Natural killer cell treated with Interleukin-12 subunit alpha and Interleukin-12 subunit beta and Interleukin-15 and Interleukin-18, amount 100 ng/mL, for 72 hours (primary cell): ENCODE measurements around the gene FLVCR1. TPM values are rescaled to one million over a fixed set of nuclear protein-coding genes. Genes with fewer than 3 reads are reported as not detected.
A peak's percentile ranks its signal among the peaks of the same experiment; 100 is the strongest.
"Not testable (repeated sequence)": the region's sequence is repeated elsewhere in the genome, so short reads cannot be mapped to it uniquely, and the experiment has no call there.

ENCODE experiments used
- ATAC-seq, 2 donors: fragments of 150-1000 bp; cut with Tn5 transposase in 1 of 2; sonication (Bioruptor Pico), chemical (Tn5 transposase) in 1 of 2; 2 replicates each; pipeline ENCODE4 v1.10.0; 2021
- DNase-seq: peaks from one replicate; pipeline ENCODE4 v3.0.0; 2022; ENCODE audit warnings: low spot score
- H3K27ac Mint-ChIP-seq, 2 donors: 1 replicate in 1 of 2; 2 replicates in 1 of 2; pipeline ENCODE4 v1.8.0; 2022; ENCODE audit warnings: mixed read lengths in 2 of 2, mild to moderate bottlenecking in 1 of 2, moderate library complexity in 1 of 2
- H3K27me3 Mint-ChIP-seq, 2 donors: 1 replicate in 1 of 2; 2 replicates in 1 of 2; pipeline ENCODE4 v1.8.0; 2022; ENCODE audit warnings: mixed read lengths in 2 of 2
- H3K36me3 Mint-ChIP-seq: one replicate; pipeline ENCODE4 v1.8.0; 2022; ENCODE audit warnings: mixed read lengths
- H3K4me1 Mint-ChIP-seq, 2 donors: 1 replicate in 1 of 2; 2 replicates in 1 of 2; pipeline ENCODE4 v1.8.0; 2022; ENCODE audit warnings: low read depth in 2 of 2, mixed read lengths in 2 of 2, mild to moderate bottlenecking in 1 of 2
- H3K4me3 Mint-ChIP-seq: one replicate; pipeline ENCODE4 v1.8.0; 2022; ENCODE audit warnings: mixed read lengths
- H3K9me3 Mint-ChIP-seq: 2 replicates; pipeline ENCODE4 v1.8.0; 2022; ENCODE audit warnings: mixed read lengths
- total RNA-seq, 2 donors: library from RNA; stranded (reverse); gene quantifications; one replicate each; pipeline ENCODE4 v1.2.3, GENCODE V29; 2022

The FLVCR1 gene
- total RNA-seq, 2 donors from 2014 or later = 15.6 to 22.1 TPM

DNA sequence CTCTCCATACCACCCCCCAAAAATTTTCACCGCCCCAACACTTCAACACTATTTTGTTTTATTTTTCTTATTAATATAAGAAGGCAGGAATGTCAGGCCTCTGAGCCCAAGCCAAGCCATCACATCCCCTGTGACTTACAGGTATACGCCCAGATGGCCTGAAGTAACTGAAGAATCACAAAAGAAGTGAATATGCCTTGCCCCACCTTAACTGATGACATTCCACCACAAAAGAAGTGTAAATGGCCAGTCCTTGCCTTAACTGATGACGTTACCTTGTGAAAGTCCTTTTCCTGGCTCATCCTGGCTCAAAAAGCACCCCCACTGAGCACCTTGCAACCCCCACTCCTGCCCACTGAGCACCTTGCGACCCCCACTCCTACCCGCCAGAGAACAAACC lies 56.0 kb downstream of the FLVCR1 start:
- not testable (repeated sequence) for H3K9me3 Mint-ChIP-seq, ATAC-seq

DNA sequence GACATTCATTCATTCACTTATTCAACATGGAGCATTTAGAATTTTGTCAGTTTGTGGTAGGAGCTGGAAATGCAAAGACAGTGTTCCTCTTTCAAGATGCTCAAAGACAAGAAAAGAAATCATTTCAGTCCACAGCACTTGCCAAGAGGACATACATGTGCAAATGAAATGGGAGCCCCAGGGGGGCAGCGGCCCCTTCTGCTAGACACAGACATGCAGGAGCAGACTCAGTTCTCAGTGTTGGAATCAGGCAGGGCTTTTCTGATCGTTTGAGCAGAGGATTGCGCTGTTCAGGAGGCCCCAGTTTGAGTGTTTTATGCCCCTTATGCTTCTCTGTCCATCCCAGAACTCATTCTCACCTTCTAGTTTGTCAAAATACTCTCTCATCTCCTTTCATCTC lies 56.7 kb downstream of the FLVCR1 start:
- Mint-ChIP-seq H3K9me3 (no peaks in the 10 kb centered on the region), H3K4me1 (peaks cover 0 to 2% of the 10 kb centered on the region in 2 donors), H3K27ac (no peak overlapping the region), H3K36me3 (no peaks in the 10 kb centered on the region), H3K27me3 (peaks cover 9 to 38% of the 10 kb centered on the region in 2 donors), H3K4me3 (no peak overlapping the region)
- DNase-seq = no peak
- no peak for ATAC-seq

More for the DNA sequence above, 56.0 kb downstream of the FLVCR1 start:
- H3K27me3 Mint-ChIP-seq = peaks cover 9 to 38% of the 10 kb centered on the region in 2 donors
- not testable (repeated sequence) for H3K4me3 Mint-ChIP-seq, H3K36me3 Mint-ChIP-seq, H3K27ac Mint-ChIP-seq, H3K4me1 Mint-ChIP-seq, DNase-seq

DNA sequence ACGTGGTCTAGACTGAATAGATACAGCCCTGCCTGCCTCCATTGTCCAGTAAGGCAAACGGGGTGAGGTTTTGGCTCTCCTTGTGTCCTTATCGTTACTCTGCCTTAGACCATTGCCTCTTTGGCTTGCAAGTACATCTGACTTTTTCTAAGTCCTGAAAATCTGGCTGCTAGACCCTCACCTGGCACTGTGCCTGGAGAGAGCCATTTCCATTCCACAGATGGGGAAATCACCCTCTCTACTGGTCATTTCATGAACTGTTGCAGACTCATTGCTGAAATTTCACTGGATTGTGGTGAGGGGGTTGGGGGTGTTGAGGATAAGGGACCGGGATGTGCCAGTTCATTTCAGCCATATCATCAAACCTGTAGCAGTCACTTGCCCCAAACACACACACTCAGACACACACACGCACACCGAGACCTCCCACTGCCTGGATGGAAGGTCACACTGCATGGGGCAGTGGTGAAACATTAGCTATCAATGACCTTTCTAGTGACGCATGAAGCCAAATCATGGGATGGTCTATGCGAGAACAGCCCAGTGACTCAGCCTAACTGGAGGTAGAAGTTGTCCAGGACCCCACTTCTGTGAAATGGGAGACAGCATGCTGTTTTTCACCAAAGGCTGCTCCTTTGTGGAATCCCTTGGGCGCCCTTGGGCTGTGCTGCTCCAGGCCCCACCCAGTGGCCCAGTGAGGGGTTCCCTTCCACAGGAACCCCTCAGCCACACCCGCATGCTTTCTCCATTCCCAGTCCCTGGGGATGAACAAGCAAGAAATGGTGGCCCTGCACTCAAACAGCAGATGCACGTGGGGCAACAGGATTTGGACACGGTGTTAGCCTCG lies 57.4 kb downstream of the FLVCR1 start:
- H3K9me3 Mint-ChIP-seq = no peaks in the 10 kb centered on the region
- no peak overlapping the region for H3K27ac Mint-ChIP-seq
- peaks cover 0 to 2% of the 10 kb centered on the region in 2 donors for H3K4me1 Mint-ChIP-seq
- no peak for ATAC-seq
- peaks cover 9 to 38% of the 10 kb centered on the region in 2 donors for H3K27me3 Mint-ChIP-seq
- no peak overlapping the region for H3K4me3 Mint-ChIP-seq
- H3K36me3 Mint-ChIP-seq = no peaks in the 10 kb centered on the region
- DNase-seq = no peak

DNA sequence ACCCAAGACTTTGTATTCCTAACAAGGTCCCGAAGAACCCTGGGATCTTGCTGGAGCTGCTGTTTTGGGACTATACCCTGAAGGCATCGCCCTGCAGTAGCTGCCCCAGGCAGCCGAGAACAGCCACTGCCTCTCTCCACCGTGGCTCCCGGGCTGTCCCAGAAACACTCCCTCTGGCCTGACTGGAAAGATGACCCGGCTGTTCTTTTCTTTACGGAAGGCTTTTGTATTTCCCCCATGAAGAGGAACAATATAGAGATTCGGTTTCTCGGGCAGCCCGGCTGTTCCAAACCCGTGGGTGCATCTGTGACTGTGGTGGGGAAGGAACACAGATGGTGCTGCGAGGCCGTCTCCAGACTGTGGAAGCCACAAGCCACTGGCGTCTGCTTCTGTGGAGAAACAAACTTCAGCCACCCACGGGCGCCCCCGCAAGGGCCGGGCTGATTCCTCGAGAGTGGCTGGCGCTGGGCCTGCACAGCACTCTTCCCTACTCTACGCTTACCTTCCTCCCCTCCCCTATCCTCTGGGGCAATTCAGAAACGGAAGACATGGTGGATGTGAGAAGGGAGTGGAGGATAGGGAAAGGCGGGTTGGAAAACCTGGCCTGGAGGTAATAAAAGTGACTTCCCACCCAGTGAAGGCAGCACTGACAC lies 58.5 kb downstream of the FLVCR1 start:
- ATAC-seq (peak in 1 of 2 donors; percentile 31), DNase-seq (no peak)
- Mint-ChIP-seq H3K4me1 (peaks cover 0 to 2% of the 10 kb centered on the region in 2 donors), H3K36me3 (no peaks in the 10 kb centered on the region), H3K27ac (no peak overlapping the region), H3K9me3 (no peaks in the 10 kb centered on the region), H3K4me3 (no peak overlapping the region), H3K27me3 (peaks cover 9 to 38% of the 10 kb centered on the region in 2 donors)

- Mint-ChIP-seq H3K9me3 (no peaks in the 10 kb centered on the region), H3K27ac (no peak overlapping the region), H3K27me3 (peaks cover 9 to 38% of the 10 kb centered on the region in 2 donors), H3K4me3 (no peak overlapping the region), H3K4me1 (peaks cover 0 to 2% of the 10 kb centered on the region in 2 donors), H3K36me3 (no peaks in the 10 kb centered on the region)
- DNase-seq (no peak), ATAC-seq (no peak)
These were observed 59.0 kb downstream of the FLVCR1 start for GRCh38 chr1:212917134-212917485.

DNA sequence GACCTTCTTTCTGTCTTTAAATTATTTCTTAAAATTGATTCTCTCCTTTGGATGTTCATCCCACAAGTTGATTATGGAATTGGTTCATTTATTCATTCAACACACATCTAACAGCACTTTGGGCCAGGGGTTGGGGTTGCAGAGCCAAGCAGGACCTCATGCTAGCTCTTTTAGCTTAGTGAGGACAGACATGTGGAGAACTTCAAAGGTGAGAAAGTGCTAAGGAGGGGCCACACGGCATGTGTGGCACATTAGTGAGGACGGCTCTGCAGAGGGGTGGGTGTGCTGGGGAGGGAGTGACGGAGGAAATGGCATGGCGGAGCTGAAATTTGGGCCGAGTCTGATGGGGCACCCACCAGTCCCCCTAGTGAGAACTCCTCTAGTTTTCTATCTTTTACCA lies 59.8 kb downstream of the FLVCR1 start:
- Mint-ChIP-seq H3K36me3 (no peaks in the 10 kb centered on the region), H3K27ac (no peak overlapping the region), H3K9me3 (no peaks in the 10 kb centered on the region), H3K4me1 (peaks cover 0 to 2% of the 10 kb centered on the region in 2 donors), H3K27me3 (peaks cover 13 to 38% of the 10 kb centered on the region in 2 donors), H3K4me3 (no peak overlapping the region)
- DNase-seq (no peak), ATAC-seq (no peak)

GRCh38 chr1:212918824-212919223 lies 60.7 kb downstream of the FLVCR1 start:
- no peak for ATAC-seq
- H3K9me3 Mint-ChIP-seq = no peaks in the 10 kb centered on the region
- H3K27me3 Mint-ChIP-seq = peaks cover 13 to 38% of the 10 kb centered on the region in 2 donors
- no peak for DNase-seq
- no peaks in the 10 kb centered on the region for H3K36me3 Mint-ChIP-seq
- peaks cover 0 to 2% of the 10 kb centered on the region in 2 donors for H3K4me1 Mint-ChIP-seq
- H3K27ac Mint-ChIP-seq = no peak overlapping the region
- no peak overlapping the region for H3K4me3 Mint-ChIP-seq

DNA sequence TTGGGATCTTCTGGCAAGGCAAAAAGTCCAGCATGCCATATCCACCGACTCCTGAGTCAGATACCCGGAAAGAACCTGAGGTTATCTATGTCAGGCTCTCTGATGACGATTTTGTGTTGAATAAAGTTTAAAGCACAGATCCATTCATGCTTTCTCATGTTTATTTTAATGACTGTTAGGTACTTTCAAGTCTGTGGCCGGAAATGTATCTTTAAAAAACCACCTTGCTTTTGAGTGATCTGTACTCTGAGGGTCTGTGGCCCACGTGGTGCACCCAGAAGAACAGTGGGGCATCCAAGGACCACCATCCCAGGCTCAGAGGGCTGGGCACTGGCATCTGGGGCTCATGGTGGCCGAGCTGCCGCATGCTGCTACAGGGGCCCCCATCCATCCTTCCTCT lies 62.2 kb downstream of the FLVCR1 start:
- H3K4me1 Mint-ChIP-seq = peaks cover 0 to 2% of the 10 kb centered on the region in 2 donors
- no peak for ATAC-seq

GRCh38 chr1:212920896-212921295 lies 62.8 kb downstream of the FLVCR1 start:
- ATAC-seq (no peak), DNase-seq (no peak)
- no peaks in the 10 kb centered on the region for H3K9me3 Mint-ChIP-seq
- H3K4me3 Mint-ChIP-seq = no peak overlapping the region
- H3K4me1 Mint-ChIP-seq = peaks cover 0 to 2% of the 10 kb centered on the region in 2 donors
- H3K36me3 Mint-ChIP-seq = no peaks in the 10 kb centered on the region
- H3K27me3 Mint-ChIP-seq = peaks cover 12 to 22% of the 10 kb centered on the region in 2 donors
- no peak overlapping the region for H3K27ac Mint-ChIP-seq

More for the DNA sequence above, 62.2 kb downstream of the FLVCR1 start:
- DNase-seq = no peak
- Mint-ChIP-seq H3K27me3 (peaks cover 15 to 28% of the 10 kb centered on the region in 2 donors), H3K4me3 (no peak overlapping the region), H3K27ac (no peak overlapping the region), H3K36me3 (no peaks in the 10 kb centered on the region), H3K9me3 (no peaks in the 10 kb centered on the region)

DNA sequence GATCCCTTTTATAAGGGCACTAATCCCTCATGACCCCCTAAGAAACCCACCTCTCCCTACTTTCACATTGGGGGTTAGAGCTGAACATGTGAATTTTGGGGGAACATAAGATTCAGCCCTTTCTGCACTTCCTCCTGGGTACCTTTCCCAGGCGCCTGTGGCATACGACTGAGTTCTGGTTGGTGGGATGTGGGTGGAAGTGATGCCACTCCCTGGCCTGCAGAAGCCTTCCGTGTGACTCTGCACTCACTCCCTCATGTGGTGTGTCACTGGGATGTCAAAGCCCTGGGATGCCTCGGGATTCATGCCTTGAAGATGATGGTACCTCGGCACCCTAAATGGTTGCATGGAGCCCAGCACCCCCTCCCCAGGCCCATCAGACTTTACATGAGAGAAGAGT lies 63.9 kb downstream of the FLVCR1 start:
- no peak for DNase-seq
- no peak overlapping the region for H3K4me3 Mint-ChIP-seq
- H3K27me3 Mint-ChIP-seq = peaks cover 8 to 16% of the 10 kb centered on the region in 2 donors
- no peak for ATAC-seq
- H3K27ac Mint-ChIP-seq = no peak overlapping the region
- no peaks in the 10 kb centered on the region for H3K4me1 Mint-ChIP-seq
- no peaks in the 10 kb centered on the region for H3K36me3 Mint-ChIP-seq
- H3K9me3 Mint-ChIP-seq = no peaks in the 10 kb centered on the region

DNA sequence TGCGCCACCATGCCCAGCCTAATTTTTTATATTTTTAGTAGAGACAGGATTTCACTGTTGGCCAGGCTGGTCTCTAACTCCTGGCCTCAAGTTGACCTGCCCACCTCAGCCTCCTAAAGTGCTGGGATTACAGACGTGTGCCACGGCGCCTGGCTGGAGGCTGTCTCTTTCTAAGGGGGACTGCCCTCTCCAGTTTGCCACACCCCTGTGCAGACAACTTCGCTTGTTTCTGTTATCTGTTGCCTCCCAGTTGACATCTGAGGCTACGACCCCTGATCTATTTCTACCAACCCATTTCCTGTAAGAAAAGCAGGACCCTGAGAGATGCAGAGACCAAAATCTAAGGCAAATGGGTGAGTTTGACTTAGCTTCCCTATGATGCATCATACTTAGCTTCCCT lies 68.3 kb downstream of the FLVCR1 start:
- Mint-ChIP-seq H3K9me3 (no peaks in the 10 kb centered on the region), H3K27ac (no peak overlapping the region)

DNA sequence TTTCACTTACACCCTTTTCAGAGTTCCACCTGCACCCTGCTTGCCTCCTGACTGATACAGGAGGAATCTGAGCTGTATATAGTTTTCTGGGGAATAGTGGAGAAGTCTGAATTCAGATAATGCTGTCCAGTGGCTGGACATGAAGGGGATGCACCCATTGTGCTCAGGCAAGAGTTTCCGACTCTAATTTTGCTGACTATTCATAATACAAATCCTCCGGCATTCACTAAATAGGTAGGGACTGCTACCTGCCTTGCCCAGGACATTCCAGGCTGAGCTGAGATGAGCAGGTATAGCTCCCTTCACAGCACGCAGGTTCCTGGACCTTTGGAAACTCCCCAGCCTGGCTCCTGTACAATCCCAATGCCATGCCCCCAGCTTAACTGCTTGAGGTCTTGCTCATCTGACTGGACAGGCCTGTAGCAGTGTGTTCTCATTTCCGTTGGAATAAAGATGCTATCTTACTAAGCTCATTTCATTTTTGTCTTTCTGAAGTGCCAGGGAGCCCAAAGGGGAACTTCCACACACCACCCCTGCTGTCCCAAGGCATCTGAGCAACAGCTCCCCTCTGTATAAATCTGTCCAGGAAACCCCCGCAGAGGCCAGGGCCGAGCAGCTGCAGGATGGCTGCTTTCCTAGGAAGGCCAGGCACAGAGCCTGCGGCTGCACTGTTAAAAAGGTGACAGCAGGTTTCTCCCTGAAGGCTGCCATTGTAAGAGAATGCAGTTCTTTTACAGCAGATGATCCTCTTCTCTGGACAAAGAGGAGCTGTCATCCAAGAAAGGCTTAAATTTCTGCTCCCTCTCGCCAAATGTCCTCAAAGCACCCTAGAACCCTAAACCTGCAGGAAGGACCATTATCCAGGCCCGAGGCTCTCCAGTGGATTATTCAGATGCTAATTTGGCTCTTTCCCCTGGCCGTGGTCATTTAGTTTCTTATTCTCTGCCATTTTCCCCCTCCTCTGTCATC lies 70.5 kb downstream of the FLVCR1 start:
- Mint-ChIP-seq H3K4me1 (no peaks in the 10 kb centered on the region), H3K27ac (no peak overlapping the region), H3K9me3 (no peaks in the 10 kb centered on the region), H3K27me3 (peaks cover 0 to 2% of the 10 kb centered on the region in 2 donors), H3K4me3 (no peak overlapping the region), H3K36me3 (no peaks in the 10 kb centered on the region)
- DNase-seq = no peak
- peak in 1 of 2 donors; percentile 67 for ATAC-seq

More for the DNA sequence above, 68.3 kb downstream of the FLVCR1 start:
- DNase-seq (no peak), ATAC-seq (no peak)
- no peaks in the 10 kb centered on the region for H3K4me1 Mint-ChIP-seq
- no peak overlapping the region for H3K4me3 Mint-ChIP-seq
- no peaks in the 10 kb centered on the region for H3K36me3 Mint-ChIP-seq
- peaks cover 0 to 6% of the 10 kb centered on the region in 2 donors for H3K27me3 Mint-ChIP-seq

GRCh38 chr1:212930986-212931678 lies 73.1 kb downstream of the FLVCR1 start:
- no peaks in the 10 kb centered on the region for H3K36me3 Mint-ChIP-seq
- H3K4me3 Mint-ChIP-seq = no peak overlapping the region

More at GRCh38 chr1:212930986-212931678, 73.1 kb downstream of the FLVCR1 start:
- Mint-ChIP-seq H3K4me1 (no peaks in the 10 kb centered on the region), H3K27me3 (no peaks in the 10 kb centered on the region), H3K27ac (no peak overlapping the region), H3K9me3 (no peaks in the 10 kb centered on the region)
- no peak for ATAC-seq
- DNase-seq = no peak
